B cell (primary cell): Measurements from ENCODE around the gene CCR5AS.
A peak's percentile ranks its signal among the peaks of the same experiment; 100 is the strongest.

Experiments
- ATAC-seq: fragments of 200-7000 bp; cut with Tn5 transposase; one replicate; pipeline ENCODE4 v1.10.0; 2021; ENCODE audit warnings: low read depth, mild to moderate bottlenecking, moderate number of reproducible peaks, moderate library complexity
- CTCF ChIA-PET: fragments of 350-600 bp; sonication (Branson Sonifier 250); formaldehyde crosslinking; loops from one replicate; lab custom pipeline; 2021; ENCODE audit warnings: antibody characterized with exemption, inconsistent platforms; lab: Charles Lee
- POLR2A ChIA-PET: fragments of 350-600 bp; sonication (Branson Sonifier 250); formaldehyde crosslinking; loops from one replicate; lab custom pipeline; 2021; ENCODE audit warnings: antibody characterized with exemption; lab: Charles Lee
- DNase-seq: peaks from one replicate; pipeline ENCODE4 v3.0.0; 2013
- H2AFZ ChIP-seq: 2 replicates; pipeline ENCODE4 v1.6.1; 2012; ENCODE audit warnings: mild to moderate bottlenecking, low read depth, low read length; ENCODE audit not compliant: insufficient read depth, poor library complexity, severe bottlenecking
- H3K27ac ChIP-seq, 2 donors: 1 replicate in 1 of 2; 2 replicates in 1 of 2; pipeline ENCODE4 v1.5.1; 2012 to 2013; ENCODE audit warnings: low read length in 2 of 2, mild to moderate bottlenecking in 2 of 2, moderate library complexity in 1 of 2
- H3K27me3 ChIP-seq, 4 experiments: fragments of 200-600 bp in 1 of 4; sonication (generic) in 1 of 4; replicated peaks in 1 of 4; 1 replicate in 2 of 4; 2 replicates in 2 of 4; pipeline versions ENCODE4 v1.6.1 to v1.7.0; 2013 to 2016; ENCODE audit warnings: low read length in 3 of 4, mild to moderate bottlenecking in 2 of 4, mixed read lengths in 1 of 4, moderate library complexity in 1 of 4; ENCODE audit not compliant: insufficient read depth in 4 of 4, control insufficient read depth in 3 of 4; ENCODE audit errors: control extremely low read depth in 1 of 4
- H3K36me3 ChIP-seq, 2 experiments: replicated peaks in 1 of 2; 1 replicate in 1 of 2; 2 replicates in 1 of 2; pipeline versions ENCODE4 v1.6.1 to v1.7.1; 2013; ENCODE audit warnings: low read length in 1 of 2; ENCODE audit not compliant: insufficient read depth in 2 of 2, control insufficient read depth in 1 of 2; ENCODE audit errors: control extremely low read depth in 1 of 2, extremely low read depth in 1 of 2
- H3K4me1 ChIP-seq, 2 donors: fragments of 200-600 bp in 1 of 2; sonication (generic) in 1 of 2; 1 replicate in 1 of 2; 2 replicates in 1 of 2; pipeline versions ENCODE4 v1.5.1 to v1.6.1; 2013 to 2017; ENCODE audit warnings: low read length in 2 of 2; ENCODE audit not compliant: control insufficient read depth in 2 of 2, insufficient read depth in 2 of 2
- H3K4me2 ChIP-seq: replicated peaks from 2 replicates; pipeline ENCODE3; 2012; ENCODE audit warnings: mild to moderate bottlenecking, low read depth, low read length; ENCODE audit not compliant: poor library complexity, severe bottlenecking
- H3K4me3 ChIP-seq, 5 experiments: fragments of 200-600 bp in 1 of 5; sonication (generic) in 1 of 5; 1 replicate in 3 of 5; 2 replicates in 2 of 5; pipeline versions ENCODE4 v1.5.1 to v1.7.0; 2011 to 2016; ENCODE audit warnings: low read length in 4 of 5, mild to moderate bottlenecking in 4 of 5, low read depth in 2 of 5, control low read depth in 1 of 5, moderate library complexity in 1 of 5; ENCODE audit not compliant: insufficient read depth in 1 of 5; ENCODE audit errors: control extremely low read depth in 1 of 5, extremely low read depth in 1 of 5
- H3K79me2 ChIP-seq: fragments of 200-600 bp; sonication (generic); one replicate; pipeline ENCODE4 v1.6.0; 2016; ENCODE audit warnings: low read length; ENCODE audit not compliant: control insufficient read depth, insufficient read depth
- H3K9ac ChIP-seq: fragments of 200-600 bp; sonication (generic); 2 replicates; pipeline ENCODE4 v1.6.1; 2017; ENCODE audit warnings: mild to moderate bottlenecking, low read length, moderate library complexity
- H3K9me3 ChIP-seq, 3 donors: one replicate each; pipeline versions ENCODE4 v1.6.1 to v1.7.1; 2013; ENCODE audit warnings: low read length in 2 of 3; ENCODE audit not compliant: control insufficient read depth in 2 of 3, insufficient read depth in 1 of 3; ENCODE audit errors: control extremely low read depth in 1 of 3
- H4K20me1 ChIP-seq: 2 replicates; pipeline ENCODE4 v1.6.0; 2012; ENCODE audit warnings: mild to moderate bottlenecking, low read length; ENCODE audit not compliant: insufficient read depth, control insufficient read depth, poor library complexity, severe bottlenecking
- H3K27ac Mint-ChIP-seq: one replicate; pipeline ENCODE4 v1.8.0; 2021; ENCODE audit warnings: mixed read lengths
- H3K27me3 Mint-ChIP-seq: one replicate; pipeline ENCODE4 v1.8.0; 2021; ENCODE audit warnings: mixed read lengths
- H3K4me1 Mint-ChIP-seq: one replicate; pipeline ENCODE4 v1.8.0; 2021; ENCODE audit warnings: mixed read lengths
- H3K4me3 Mint-ChIP-seq: one replicate; pipeline ENCODE4 v1.8.0; 2021; ENCODE audit warnings: mixed read lengths
- H3K9me3 Mint-ChIP-seq: one replicate; pipeline ENCODE4 v1.8.0; 2022; ENCODE audit warnings: mixed read lengths; ENCODE audit not compliant: insufficient read depth
- EZH2 ChIP-seq: IDR thresholded peaks from 2 replicates; pipeline ENCODE4 v1.6.1; 2012; ENCODE audit warnings: borderline replicate concordance, low read depth, mild to moderate bottlenecking, moderate library complexity, low read length; ENCODE audit not compliant: insufficient read depth, poor library complexity, severe bottlenecking
- WGBS: methylation state at CpG from one replicate; pipeline ENCODE4 v1.1.5; 2013; ENCODE audit warnings: missing lambda C conversion rate; ENCODE audit not compliant: insufficient coverage; 5-methylcytosine and 5-hydroxymethylcytosine counted together
- intact Hi-C: fragments of 100-400 bp; cut with micrococcal nuclease; formaldehyde crosslinking; loops from one replicate; pipeline ENCODE4 v1.10.0; 2022
- TF ChIP-seq, protein P1 (sequence below): fragments of 200-600 bp; IDR thresholded peaks from one replicate; pipeline ENCODE4 v1.8.0; 2022; ENCODE audit warnings: antibody characterized with exemption, mild to moderate bottlenecking

The CCR5AS gene

GRCh38 chr3:46386205-46386604, 20.7 kb downstream of the CCR5AS start:
- CTCF ChIA-PET: interaction anchor here (1.8 kb wide), 1 partner anchor 8 kb away, joined by 8 read pairs; no protein-coding TSS in a partner anchor
- no peak for TF ChIP-seq EZH2
- TF ChIP-seq, protein P1, sequence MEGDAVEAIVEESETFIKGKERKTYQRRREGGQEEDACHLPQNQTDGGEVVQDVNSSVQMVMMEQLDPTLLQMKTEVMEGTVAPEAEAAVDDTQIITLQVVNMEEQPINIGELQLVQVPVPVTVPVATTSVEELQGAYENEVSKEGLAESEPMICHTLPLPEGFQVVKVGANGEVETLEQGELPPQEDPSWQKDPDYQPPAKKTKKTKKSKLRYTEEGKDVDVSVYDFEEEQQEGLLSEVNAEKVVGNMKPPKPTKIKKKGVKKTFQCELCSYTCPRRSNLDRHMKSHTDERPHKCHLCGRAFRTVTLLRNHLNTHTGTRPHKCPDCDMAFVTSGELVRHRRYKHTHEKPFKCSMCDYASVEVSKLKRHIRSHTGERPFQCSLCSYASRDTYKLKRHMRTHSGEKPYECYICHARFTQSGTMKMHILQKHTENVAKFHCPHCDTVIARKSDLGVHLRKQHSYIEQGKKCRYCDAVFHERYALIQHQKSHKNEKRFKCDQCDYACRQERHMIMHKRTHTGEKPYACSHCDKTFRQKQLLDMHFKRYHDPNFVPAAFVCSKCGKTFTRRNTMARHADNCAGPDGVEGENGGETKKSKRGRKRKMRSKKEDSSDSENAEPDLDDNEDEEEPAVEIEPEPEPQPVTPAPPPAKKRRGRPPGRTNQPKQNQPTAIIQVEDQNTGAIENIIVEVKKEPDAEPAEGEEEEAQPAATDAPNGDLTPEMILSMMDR: no peak
- H3K4me3 ChIP-seq: no peak overlapping the region
- Mint-ChIP-seq H3K4me3 (no peak overlapping the region), H3K9me3 (no peaks in the 10 kb centered on the region), H3K27me3 (no peaks in the 10 kb centered on the region), H3K4me1 (peaks cover 37% of the 10 kb centered on the region), H3K27ac (no peak overlapping the region)
- H3K4me1 ChIP-seq: peaks cover 33 to 37% of the 10 kb centered on the region in 2 donors
- WGBS: 10% methylated on average over 4 of the region's 4 CpGs
- H4K20me1 ChIP-seq: no peaks in the 10 kb centered on the region
- no peak overlapping the region for H2AFZ ChIP-seq
- no peak for DNase-seq
- no peak overlapping the region for H3K9ac ChIP-seq
- H3K9me3 ChIP-seq: no peaks in the 10 kb centered on the region
- no peaks in the 10 kb centered on the region for H3K36me3 ChIP-seq
- H3K27ac ChIP-seq: no peak overlapping the region
- no peak overlapping the region for H3K4me2 ChIP-seq
- no peak for ATAC-seq
- intact Hi-C loops: no loop called here
- H3K27me3 ChIP-seq: no peaks in the 10 kb centered on the region
- POLR2A ChIA-PET: no interaction called here
- no peaks in the 10 kb centered on the region for H3K79me2 ChIP-seq

- POLR2A ChIA-PET: interaction anchor here (0.5 to 2.0 kb wide), 3 partner anchors 15 to 77 kb away, joined by 3 to 7 read pairs (median 6); partner anchors contain the start of genes CCR5AS and CCRL2
- peak overlapping the region; percentile 88 for H3K27ac Mint-ChIP-seq
- ATAC-seq: peak; percentile 32
These were observed 22.9 kb downstream of the CCR5AS start for GRCh38 chr3:46383951-46384330.

More at GRCh38 chr3:46383951-46384330, 22.9 kb downstream of the CCR5AS start:
- Mint-ChIP-seq H3K4me3 (peak overlapping the region; percentile 74), H3K27me3 (no peaks in the 10 kb centered on the region), H3K4me1 (peaks cover 54% of the 10 kb centered on the region), H3K9me3 (no peaks in the 10 kb centered on the region)
- Histone ChIP-seq H3K9me3 (no peaks in the 10 kb centered on the region), H3K9ac (peak overlapping the region; percentile 47), H3K27ac (peak overlapping the region; percentile 20 to 76), H3K79me2 (no peaks in the 10 kb centered on the region), H3K27me3 (no peaks in the 10 kb centered on the region), H3K4me2 (peak overlapping the region; percentile 74), H2AFZ (peak overlapping the region; percentile 77), H3K4me3 (peak overlapping the region in 4 of 5 experiments; percentile 19 to 51 (median 30)), H4K20me1 (no peaks in the 10 kb centered on the region), H3K36me3 (no peaks in the 10 kb centered on the region), H3K4me1 (peaks cover 48 to 57% of the 10 kb centered on the region in 2 donors)
- intact Hi-C loops: loop anchor here (1.0 kb wide), 1 partner anchor 155 kb away; no protein-coding TSS in a partner anchor
- no peak for DNase-seq
- CTCF ChIA-PET: interaction anchor here (1.0 to 6.0 kb wide), 19 partner anchors 9 to 445 kb away, joined by 3 to 31 read pairs (median 4); partner anchors contain the start of genes CCR2, CCR5, CCR5AS and CCRL2
- WGBS: 0% methylated on average over 1 of the region's 5 CpGs
- no peak for TF ChIP-seq EZH2
- TF ChIP-seq, protein P1: no peak
